Thyroid gland (tissue), 4 donors: Measurements from ENCODE around the gene MS4A12. TPM values are rescaled to one million over a fixed set of nuclear protein-coding genes. Genes with fewer than 3 reads are reported as not detected.
"Not testable (repeated sequence)": the region's sequence is repeated elsewhere in the genome, so short reads cannot be mapped to it uniquely, and the experiment has no call there.

ENCODE experiments used
- DNase-seq, 2 donors: peaks; one replicate each; pipeline ENCODE4 v3.0.0-alpha.2; 2019
- H3K27ac ChIP-seq, 3 donors: fragments of 200-600 bp; sonication (generic); 1 replicate in 2 of 3; 2 replicates in 1 of 3; pipeline ENCODE4 v1.5.1; 2016 to 2019; ENCODE audit warnings: mild to moderate bottlenecking in 1 of 3, moderate library complexity in 1 of 3
- H3K27me3 ChIP-seq: fragments of 200-600 bp; sonication (generic); one replicate; pipeline ENCODE4 v1.5.1; 2019
- H3K36me3 ChIP-seq, 2 donors: fragments of 200-600 bp; sonication (generic); one replicate each; pipeline ENCODE4 v1.5.1; 2016 to 2019
- H3K4me1 ChIP-seq, 2 donors: fragments of 200-600 bp; sonication (generic); one replicate each; pipeline ENCODE4 v1.5.1; 2017 to 2019
- H3K4me3 ChIP-seq, 3 donors: fragments of 200-600 bp; sonication (generic); replicated peaks in 1 of 3; 1 replicate in 2 of 3; 2 replicates in 1 of 3; pipeline ENCODE4 v1.5.1; 2016; ENCODE audit warnings: mild to moderate bottlenecking in 1 of 3
- H3K9me3 ChIP-seq: fragments of 200-600 bp; sonication (generic); one replicate; pipeline ENCODE4 v1.5.1; 2017
- CTCF ChIP-seq, 6 experiments: fragments of 200-600 bp in 3 of 6; fragments of 450-650 bp in 3 of 6; sonication (generic) in 3 of 6; IDR thresholded peaks; one replicate each; pipeline ENCODE4 v1.5.1; 2016 to 2019; ENCODE audit warnings: antibody characterized with exemption in 6 of 6, mild to moderate bottlenecking in 2 of 6, inconsistent platforms in 1 of 6, moderate library complexity in 1 of 6
- POLR2A ChIP-seq, 2 donors: fragments of 450-650 bp; IDR thresholded peaks; one replicate each; pipeline ENCODE4 v1.6.1; 2017; ENCODE audit warnings: antibody characterized with exemption in 2 of 2, mild to moderate bottlenecking in 2 of 2, moderate library complexity in 1 of 2
- WGBS, 2 donors: methylation state at CpG; one replicate each; pipeline ENCODE4 v1.1.5; 2017; 5-methylcytosine and 5-hydroxymethylcytosine counted together
- intact Hi-C: fragments of 100-400 bp; cut with DNase I; formaldehyde crosslinking; loops from one replicate; pipeline ENCODE4 v1.15.1; 2023
- total RNA-seq, 4 donors: library from RNA; depleted of rRNA; stranded (reverse); fragments of >200 nt; gene quantifications; one replicate each; pipeline ENCODE4 v1.2.3, GENCODE V29; 2016

MS4A12 gene
- total RNA-seq, 4 donors from 2014 or later, result not detected

DNA sequence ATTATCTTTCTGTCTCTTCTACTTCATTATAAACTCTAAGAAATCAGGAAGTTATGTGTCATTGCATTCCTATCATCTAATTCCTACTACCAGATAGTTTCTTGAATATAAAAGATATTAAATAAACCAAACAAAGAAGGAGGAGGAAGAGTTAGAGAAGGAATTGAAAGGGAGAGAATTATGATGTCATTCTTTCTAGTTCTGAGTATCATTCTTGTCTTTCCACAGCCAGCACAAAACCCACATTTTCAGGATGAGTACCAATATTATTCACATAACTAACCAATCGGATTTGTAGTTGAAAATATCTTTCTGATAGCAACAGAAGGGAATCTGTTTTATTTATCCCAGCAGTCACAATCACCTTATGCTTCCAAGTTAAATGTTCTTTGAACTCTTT lies 35.9 kb downstream of the MS4A12 start:
- DNase-seq, result no peak
- WGBS, 2 donors, result 63 to 73% methylated on average over 1 of the region's 1 CpG
- H3K4me1 ChIP-seq, result no peaks in the 10 kb centered on the region
- no peaks in the 10 kb centered on the region for H3K36me3 ChIP-seq
- no peaks in the 10 kb centered on the region for H3K9me3 ChIP-seq
- H3K4me3 ChIP-seq, result no peak overlapping the region
- no peaks in the 10 kb centered on the region for H3K27me3 ChIP-seq
- H3K27ac ChIP-seq, result no peak overlapping the region
- intact Hi-C loops, result no loop called here
- TF ChIP-seq POLR2A (IDR thresholded peaks at IDR 0.05), result no peak

DNA sequence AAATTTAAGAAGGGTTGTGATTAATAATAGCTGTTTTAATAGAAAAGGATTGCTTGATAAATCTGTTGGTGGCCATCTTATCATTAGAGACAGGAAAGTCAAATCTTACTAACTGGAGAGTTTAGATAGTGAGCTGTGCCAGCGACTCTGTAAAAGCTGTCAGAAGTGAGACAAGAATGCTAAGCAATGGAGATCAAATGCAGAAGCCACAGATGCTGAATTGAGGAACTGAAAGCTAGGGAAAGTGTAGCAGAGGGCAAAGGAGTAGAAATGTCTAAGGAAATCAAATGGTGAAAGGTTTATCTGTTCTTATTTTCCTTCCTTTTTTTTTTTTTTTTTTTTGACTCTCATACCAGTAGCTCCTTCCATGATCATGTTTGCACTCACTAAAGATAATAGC lies 36.4 kb downstream of the MS4A12 start:
- Histone ChIP-seq H3K4me3 (no peak overlapping the region), H3K36me3 (no peaks in the 10 kb centered on the region), H3K27me3 (no peaks in the 10 kb centered on the region), H3K27ac (no peak overlapping the region), H3K4me1 (no peaks in the 10 kb centered on the region), H3K9me3 (no peaks in the 10 kb centered on the region)
- intact Hi-C loops, result no loop called here
- TF ChIP-seq CTCF (IDR thresholded peaks at IDR 0.05) (no peak), POLR2A (IDR thresholded peaks at IDR 0.05) (no peak)
- no peak for DNase-seq
- 41 to 44% methylated on average over 1 of the region's 1 CpG for WGBS, 2 donors

- Histone ChIP-seq H3K9me3 (no peaks in the 10 kb centered on the region), H3K36me3 (no peaks in the 10 kb centered on the region), H3K27ac (no peak overlapping the region), H3K27me3 (no peaks in the 10 kb centered on the region), H3K4me1 (no peaks in the 10 kb centered on the region), H3K4me3 (no peak overlapping the region)
- intact Hi-C loops, result no loop called here
- DNase-seq, result no peak
- no peak for TF ChIP-seq POLR2A (IDR thresholded peaks at IDR 0.05)
- TF ChIP-seq CTCF (IDR thresholded peaks at IDR 0.05), result no peak
- 89 to 93% methylated on average over 3 of the region's 3 CpGs for WGBS, 2 donors
Measured at GRCh38 chr11:60530454-60531100, 38.0 kb downstream of the MS4A12 start.

DNA sequence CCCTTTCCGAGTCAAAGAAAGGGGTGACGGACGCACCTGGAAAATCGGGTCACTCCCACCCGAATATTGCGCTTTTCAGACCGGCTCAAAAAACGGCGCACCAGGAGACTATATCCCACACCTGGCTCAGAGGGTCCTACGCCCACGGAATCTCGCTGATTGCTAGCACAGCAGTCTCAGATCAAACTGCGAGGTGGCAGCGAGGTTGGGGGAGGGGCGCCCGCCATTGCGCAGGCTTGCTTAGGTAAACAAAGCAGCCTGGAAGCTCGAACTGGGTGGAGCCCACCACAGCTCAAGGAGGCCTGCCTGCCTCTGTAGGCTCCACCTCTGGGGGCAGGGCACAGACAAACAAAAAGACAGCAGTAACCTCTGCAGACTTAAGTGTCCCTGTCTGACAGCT lies 39.8 kb downstream of the MS4A12 start:
- intact Hi-C loops, H3K9me3 ChIP-seq, H3K4me3 ChIP-seq, H3K27me3 ChIP-seq, H3K27ac ChIP-seq, DNase-seq, H3K4me1 ChIP-seq, H3K36me3 ChIP-seq: not testable (repeated sequence)
- WGBS, 2 donors, result 89 to 94% methylated on average over 5 to 14 of the region's 18 CpGs

GRCh38 chr11:60538627-60539026 lies 46.0 kb downstream of the MS4A12 start:
- DNase-seq, intact Hi-C loops: not testable (repeated sequence)

DNA sequence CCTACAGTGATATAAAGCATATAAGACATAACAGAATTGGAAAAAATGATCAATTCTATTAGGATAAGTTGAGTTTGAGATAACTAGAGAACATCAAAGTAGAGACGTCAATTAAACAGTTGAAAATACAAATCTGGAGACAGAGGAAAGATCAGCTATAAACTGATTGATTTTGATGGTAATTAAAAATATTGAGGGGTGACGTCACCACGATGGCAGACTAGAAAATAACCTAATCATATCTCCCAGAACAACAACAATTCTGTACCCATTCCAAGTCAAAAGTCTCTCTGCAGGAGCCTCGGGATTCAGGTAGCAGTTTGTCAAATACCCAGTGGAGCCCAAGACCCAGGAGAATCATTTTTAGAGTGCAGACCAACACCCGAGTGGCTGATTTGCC lies 51.5 kb downstream of the MS4A12 start:
- TF ChIP-seq POLR2A (IDR thresholded peaks at IDR 0.05) (no peak), CTCF (IDR thresholded peaks at IDR 0.05) (no peak)
- Histone ChIP-seq H3K27me3 (no peaks in the 10 kb centered on the region), H3K4me3 (no peak overlapping the region), H3K9me3 (no peaks in the 10 kb centered on the region), H3K36me3 (no peaks in the 10 kb centered on the region), H3K27ac (no peak overlapping the region), H3K4me1 (no peaks in the 10 kb centered on the region)
- DNase-seq, result no peak
- WGBS, 2 donors, result 82 to 86% methylated on average over 5 of the region's 5 CpGs
- intact Hi-C loops, result no loop called here

More at GRCh38 chr11:60538627-60539026, 46.0 kb downstream of the MS4A12 start:
- not testable (repeated sequence) for H3K9me3 ChIP-seq, H3K4me1 ChIP-seq, H3K4me3 ChIP-seq, H3K27ac ChIP-seq, H3K36me3 ChIP-seq, H3K27me3 ChIP-seq

Other genes with a start within 250 kb of the MS4A12 start
- gene MS4A4E, start 249.6 kb upstream of the MS4A12 start, total RNA-seq, result under 1 TPM in 2 of 4 donors, not detected in 2; 0.56 to 0.73 TPM
- gene MS4A4A, start 212.1 kb upstream of the MS4A12 start, total RNA-seq, result 10 to 100 TPM in 1 of 4 donors, 1 to 10 TPM in 3; 4.1 to 53.9 (median 7.9) TPM
- gene MS4A6E, start 165.5 kb upstream of the MS4A12 start, total RNA-seq, result not detected
- gene MS4A7, start 114.2 kb upstream of the MS4A12 start, total RNA-seq, result 10 to 100 TPM in 1 of 4 donors, 1 to 10 TPM in 3; 6.1 to 44.2 (median 7.0) TPM
- 1 to 10 TPM in 2 of 4 donors, under 1 TPM in 2; 0.49 to 1.6 (median 0.92) TPM for gene MS4A14, start 96.3 kb upstream of the MS4A12 start, total RNA-seq
- not detected for gene MS4A5, start 63.2 kb upstream of the MS4A12 start, total RNA-seq
- gene MS4A1, start 36.9 kb upstream of the MS4A12 start, total RNA-seq, result under 1 TPM in 2 of 4 donors, not detected in 2; 0.13 to 0.25 TPM
- gene MS4A13, start 22.6 kb downstream of the MS4A12 start, total RNA-seq, result not detected
- not detected for gene MS4A8, start 206.8 kb downstream of the MS4A12 start, total RNA-seq
- not detected for gene MS4A18, start 231.9 kb downstream of the MS4A12 start, total RNA-seq